ENCODE results near the gene MAP3K3.
A peak's percentile ranks its signal among the peaks of the same experiment; 100 is the strongest.
"Not testable (repeated sequence)": the region's sequence is repeated elsewhere in the genome, so short reads cannot be mapped to it uniquely, and the experiment has no call there.

MAP3K3 gene

GRCh38 chr17:63706336-63707082 is 84.3 kb downstream of the MAP3K3 start:
- no peak for DNase-seq (ENCODE audit: low spot score)

DNA sequence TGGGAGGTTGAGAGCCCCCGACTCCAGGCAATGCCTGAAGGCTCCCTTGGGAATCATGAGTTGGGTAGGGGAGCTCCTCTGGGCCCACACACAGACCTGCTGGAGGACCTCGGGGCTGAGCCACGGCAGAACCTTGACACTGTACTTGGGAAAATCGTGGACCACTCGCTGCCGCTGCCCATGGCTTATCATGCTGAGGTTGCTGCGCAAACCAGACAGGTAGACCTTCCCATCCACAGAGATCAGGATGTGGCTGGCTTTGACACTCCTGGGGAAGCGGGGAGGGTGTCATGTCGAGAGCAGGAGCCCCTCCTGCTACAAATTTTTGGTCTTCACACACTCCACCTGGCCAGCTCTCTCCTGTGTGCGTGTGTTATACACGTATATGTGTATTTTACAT is 84.9 kb downstream of the MAP3K3 start:
- DNase-seq (ENCODE audit: low spot score) = no peak

DNA sequence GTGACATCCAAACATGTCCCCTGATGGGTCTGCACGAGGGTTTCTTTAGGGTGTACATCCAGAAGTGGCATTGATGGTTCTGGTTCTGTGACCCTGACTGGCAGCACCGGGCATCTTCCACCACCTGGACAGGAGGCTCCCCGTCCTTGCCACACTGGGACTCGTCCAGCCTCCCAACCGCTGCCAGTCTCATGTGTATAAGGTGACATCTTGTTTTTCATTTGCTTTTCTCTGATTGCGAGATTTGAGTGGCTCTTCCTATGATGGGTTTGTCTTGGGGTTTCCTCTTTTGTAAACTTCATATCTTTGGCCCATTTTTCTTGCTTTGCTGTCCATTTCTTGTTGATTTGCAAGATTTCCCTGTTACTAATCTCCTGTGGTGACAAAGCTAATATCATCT is 86.9 kb downstream of the MAP3K3 start:
- DNase-seq (ENCODE audit: low spot score) = no peak

- no peak for DNase-seq (ENCODE audit: low spot score)
Observed at GRCh38 chr17:63714550-63715277, 92.5 kb downstream of the MAP3K3 start.

- DNase-seq (ENCODE audit: low spot score) = no peak
Observed at GRCh38 chr17:63716426-63716825, 94.2 kb downstream of the MAP3K3 start.

DNA sequence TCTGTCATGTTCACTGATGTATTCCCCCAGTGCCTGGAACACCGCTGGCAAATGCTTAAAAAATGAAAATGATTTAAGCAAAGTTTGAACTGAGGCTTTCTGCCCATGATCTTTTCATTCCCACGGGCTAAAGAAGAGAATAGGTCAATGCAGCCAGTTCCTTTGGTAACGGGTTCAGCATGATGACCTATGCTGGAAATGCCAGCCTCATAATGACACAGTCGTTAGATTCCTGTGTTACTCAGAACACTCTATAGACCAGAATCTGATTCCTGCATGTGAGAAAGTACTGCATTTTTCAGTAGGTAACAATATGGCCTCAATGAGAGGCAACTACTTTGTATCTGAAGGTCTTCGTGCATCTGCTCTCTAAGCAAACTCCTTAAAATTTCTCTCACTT is 96.8 kb downstream of the MAP3K3 start:
- no peak for DNase-seq (ENCODE audit: low spot score)

DNA sequence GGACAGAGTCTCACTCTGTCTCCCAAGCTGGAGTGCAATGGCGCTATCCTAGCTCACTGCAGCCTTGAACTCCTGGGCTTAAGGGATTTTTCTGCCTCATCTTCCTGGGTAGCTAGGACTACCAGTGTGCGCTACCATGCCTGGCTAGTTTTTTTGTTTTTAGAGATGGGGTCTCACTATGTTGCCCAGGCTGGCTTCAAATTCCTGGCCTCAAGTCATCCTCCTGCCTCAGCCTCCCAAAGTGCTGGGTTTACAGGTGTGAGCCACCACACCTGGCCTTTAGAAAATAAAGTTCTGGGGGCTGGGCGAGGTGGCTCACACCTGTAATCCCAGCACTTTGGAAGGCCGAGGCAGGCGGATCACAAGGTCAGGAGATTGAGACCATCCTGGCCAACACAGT is 98.0 kb downstream of the MAP3K3 start:
- not testable (repeated sequence) for DNase-seq (ENCODE audit: low spot score)

DNA sequence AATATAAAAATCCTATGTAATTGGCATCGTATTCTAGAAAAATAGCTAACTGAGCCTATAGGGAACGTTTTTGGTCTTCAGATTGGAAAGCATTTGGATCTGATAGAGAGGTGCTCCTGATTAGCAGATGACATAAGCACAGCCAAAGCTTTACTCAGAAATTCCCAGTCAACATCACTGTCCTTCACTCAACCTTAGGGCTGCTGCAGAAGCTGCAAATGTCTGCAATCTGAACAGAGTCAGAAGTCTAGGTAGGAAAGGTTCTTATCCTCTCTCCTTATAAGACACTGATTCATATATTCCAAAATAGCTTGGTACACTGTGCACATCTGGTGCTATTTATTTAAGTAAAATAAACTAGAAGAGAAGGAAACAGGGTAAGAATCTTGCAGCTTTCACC is 100.2 kb downstream of the MAP3K3 start:
- DNase-seq (ENCODE audit: low spot score) = no peak

GRCh38 chr17:63735691-63736090 is 113.5 kb downstream of the MAP3K3 start:
- no peak for DNase-seq (ENCODE audit: low spot score)

GRCh38 chr17:63740464-63741142 is 118.4 kb downstream of the MAP3K3 start:
- DNase-seq (ENCODE audit: low spot score) = peak; percentile 28

DNA sequence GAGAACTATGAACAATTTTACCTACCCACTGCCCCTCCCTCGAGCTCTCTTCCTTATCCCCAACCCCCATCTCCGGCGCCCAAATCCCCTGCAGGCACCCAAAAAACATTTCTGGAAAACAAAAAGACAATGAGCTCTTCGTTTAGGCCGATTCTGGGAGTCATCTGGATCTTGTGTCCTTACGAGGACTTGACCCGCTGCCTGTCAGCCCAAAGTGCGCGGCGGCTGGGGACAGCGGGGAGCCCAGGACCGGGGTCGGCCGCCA is 118.9 kb downstream of the MAP3K3 start:
- no peak for DNase-seq (ENCODE audit: low spot score)

- peak; percentile 98 for DNase-seq (ENCODE audit: low spot score)
Observed at GRCh38 chr17:63741408-63742173, 119.4 kb downstream of the MAP3K3 start, which contains the start of gene STRADA. Gene STRADA (minus strand): TSS chr17:63741799. CDS start chr17:63728369, 13,430 bp downstream.

Data from SW480 (cell line).